ENCODE results near the gene PLEKHH2.
"Not testable (repeated sequence)": the region's sequence is repeated elsewhere in the genome, so short reads cannot be mapped to it uniquely, and the experiment has no call there.

PLEKHH2 gene

GRCh38 chr2:43715300-43716098 is 78.4 kb downstream of the PLEKHH2 start:
- DNase-seq (ENCODE audit: low read depth in 1 of 2, low spot score in 1 of 2) = no peak

GRCh38 chr2:43717322-43717721 is 80.3 kb downstream of the PLEKHH2 start:
- no peak for DNase-seq (ENCODE audit: low read depth in 1 of 2, low spot score in 1 of 2)

GRCh38 chr2:43718530-43719124 is 81.6 kb downstream of the PLEKHH2 start:
- no peak for DNase-seq (ENCODE audit: low read depth in 1 of 2, low spot score in 1 of 2)

GRCh38 chr2:43724728-43725526 is 87.9 kb downstream of the PLEKHH2 start:
- no peak for DNase-seq (ENCODE audit: low read depth in 1 of 2, low spot score in 1 of 2)

GRCh38 chr2:43725711-43726246 is 88.7 kb downstream of the PLEKHH2 start:
- DNase-seq (ENCODE audit: low read depth in 1 of 2, low spot score in 1 of 2) = no peak

- not testable (repeated sequence) for DNase-seq (ENCODE audit: low read depth in 1 of 2, low spot score in 1 of 2)
Observed at GRCh38 chr2:43726961-43727633, 90.0 kb downstream of the PLEKHH2 start.

GRCh38 chr2:43727634-43728014 is 90.6 kb downstream of the PLEKHH2 start:
- no peak for DNase-seq (ENCODE audit: low read depth in 1 of 2, low spot score in 1 of 2)

- no peak for DNase-seq (ENCODE audit: low read depth in 1 of 2, low spot score in 1 of 2)
Observed at GRCh38 chr2:43729491-43730174, 92.6 kb downstream of the PLEKHH2 start.

GRCh38 chr2:43731211-43731610 is 94.2 kb downstream of the PLEKHH2 start:
- no peak for DNase-seq (ENCODE audit: low read depth in 1 of 2, low spot score in 1 of 2)

- no peak for DNase-seq (ENCODE audit: low read depth in 1 of 2, low spot score in 1 of 2)
Observed at GRCh38 chr2:43736637-43737036, 99.6 kb downstream of the PLEKHH2 start.

GRCh38 chr2:43737097-43737854 is 100.2 kb downstream of the PLEKHH2 start:
- DNase-seq (ENCODE audit: low read depth in 1 of 2, low spot score in 1 of 2) = no peak

GRCh38 chr2:43737855-43738254 is 100.8 kb downstream of the PLEKHH2 start:
- DNase-seq (ENCODE audit: low read depth in 1 of 2, low spot score in 1 of 2) = no peak

GRCh38 chr2:43738257-43738656 is 101.2 kb downstream of the PLEKHH2 start:
- no peak for DNase-seq (ENCODE audit: low read depth in 1 of 2, low spot score in 1 of 2)

- DNase-seq (ENCODE audit: low read depth in 1 of 2, low spot score in 1 of 2) = no peak
Observed at GRCh38 chr2:43743706-43744105, 106.6 kb downstream of the PLEKHH2 start.

- DNase-seq (ENCODE audit: low read depth in 1 of 2, low spot score in 1 of 2) = no peak
Observed at GRCh38 chr2:43745457-43745856, 108.4 kb downstream of the PLEKHH2 start.

GRCh38 chr2:43748333-43748732 is 111.3 kb downstream of the PLEKHH2 start:
- no peak for DNase-seq (ENCODE audit: low read depth in 1 of 2, low spot score in 1 of 2)

- DNase-seq (ENCODE audit: low read depth in 1 of 2, low spot score in 1 of 2) = no peak
Observed at GRCh38 chr2:43749583-43749982, 112.5 kb downstream of the PLEKHH2 start.

- no peak for DNase-seq (ENCODE audit: low read depth in 1 of 2, low spot score in 1 of 2)
Observed at GRCh38 chr2:43751476-43751990, 114.5 kb downstream of the PLEKHH2 start.

- no peak for DNase-seq (ENCODE audit: low read depth in 1 of 2, low spot score in 1 of 2)
Observed at GRCh38 chr2:43752302-43752701, 115.2 kb downstream of the PLEKHH2 start.

GRCh38 chr2:43754180-43754579 is 117.1 kb downstream of the PLEKHH2 start:
- no peak for DNase-seq (ENCODE audit: low read depth in 1 of 2, low spot score in 1 of 2)

All from stimulated activated CD4-positive, alpha-beta T cell treated with anti-CD3 and anti-CD28 coated beads, Interleukin-15, amount 100 ng/mL, for 1 hour (primary cell).